GM12875 (cell line): ENCODE data around the gene CDK2.
"Not testable (repeated sequence)": the region's sequence is repeated elsewhere in the genome, so short reads cannot be mapped to it uniquely, and the experiment has no call there.

Experiments used
- H3K4me3 ChIP-seq: one replicate; pipeline ENCODE4 v1.5.1; 2011; ENCODE audit warnings: low read depth, low read length, control low read depth
- TF ChIP-seq, protein P1 (sequence below): IDR thresholded peaks from 2 replicates; pipeline ENCODE4 v1.5.1; 2011; ENCODE audit warnings: low read depth, mild to moderate bottlenecking, control low read depth, inconsistent platforms, low read length, moderate library complexity, borderline replicate concordance; ENCODE audit not compliant: insufficient read depth

CDK2 gene

DNA sequence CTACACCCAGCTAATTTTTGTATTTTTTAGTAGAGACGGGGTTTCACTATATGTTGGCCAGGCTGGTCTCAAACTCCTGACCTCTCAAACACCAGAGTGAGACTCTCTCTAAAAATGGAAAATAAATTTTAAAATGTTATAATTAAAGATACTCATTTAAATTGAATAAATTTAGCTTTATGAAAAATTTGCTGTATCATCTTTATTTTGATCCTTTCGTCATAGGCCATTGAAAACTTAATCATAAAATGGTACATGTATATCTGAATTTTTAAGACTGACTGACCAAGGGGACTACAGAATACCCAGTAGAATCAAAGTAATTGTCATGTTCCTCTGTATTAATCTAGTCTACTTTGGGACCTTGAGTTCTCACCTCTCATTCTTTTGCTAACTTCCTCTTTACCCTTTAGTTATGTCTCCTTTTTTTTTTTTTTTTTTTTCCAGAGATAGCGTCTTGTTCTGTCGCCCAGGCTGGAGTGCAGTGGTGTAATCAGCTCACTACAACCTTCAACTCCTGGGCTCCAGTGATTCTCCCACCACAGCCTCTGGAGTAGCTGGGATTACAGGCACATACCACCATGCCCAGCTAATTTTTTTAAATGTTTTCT lies 16.7 kb downstream of the CDK2 start:
- TF ChIP-seq, protein P1, sequence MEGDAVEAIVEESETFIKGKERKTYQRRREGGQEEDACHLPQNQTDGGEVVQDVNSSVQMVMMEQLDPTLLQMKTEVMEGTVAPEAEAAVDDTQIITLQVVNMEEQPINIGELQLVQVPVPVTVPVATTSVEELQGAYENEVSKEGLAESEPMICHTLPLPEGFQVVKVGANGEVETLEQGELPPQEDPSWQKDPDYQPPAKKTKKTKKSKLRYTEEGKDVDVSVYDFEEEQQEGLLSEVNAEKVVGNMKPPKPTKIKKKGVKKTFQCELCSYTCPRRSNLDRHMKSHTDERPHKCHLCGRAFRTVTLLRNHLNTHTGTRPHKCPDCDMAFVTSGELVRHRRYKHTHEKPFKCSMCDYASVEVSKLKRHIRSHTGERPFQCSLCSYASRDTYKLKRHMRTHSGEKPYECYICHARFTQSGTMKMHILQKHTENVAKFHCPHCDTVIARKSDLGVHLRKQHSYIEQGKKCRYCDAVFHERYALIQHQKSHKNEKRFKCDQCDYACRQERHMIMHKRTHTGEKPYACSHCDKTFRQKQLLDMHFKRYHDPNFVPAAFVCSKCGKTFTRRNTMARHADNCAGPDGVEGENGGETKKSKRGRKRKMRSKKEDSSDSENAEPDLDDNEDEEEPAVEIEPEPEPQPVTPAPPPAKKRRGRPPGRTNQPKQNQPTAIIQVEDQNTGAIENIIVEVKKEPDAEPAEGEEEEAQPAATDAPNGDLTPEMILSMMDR, result no peak
- H3K4me3 ChIP-seq, result no peak overlapping the region

DNA sequence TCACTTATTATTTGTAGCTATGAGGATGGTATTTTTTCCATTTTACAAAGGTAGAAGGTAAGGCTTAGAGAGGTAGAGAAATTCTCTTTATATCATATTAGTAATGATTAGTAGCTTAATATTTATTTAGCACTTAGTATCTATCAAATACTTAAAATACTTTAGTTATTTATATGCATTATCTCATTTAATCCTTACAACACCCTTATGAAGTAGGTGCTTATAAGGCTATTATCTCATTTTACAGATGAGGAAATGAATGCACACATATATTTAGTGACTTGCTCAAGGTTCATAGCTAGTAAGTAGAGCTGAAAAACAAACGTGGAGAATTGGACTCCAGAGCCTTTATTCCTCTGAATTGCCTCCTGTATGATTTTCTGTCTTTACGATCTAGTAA lies 18.2 kb downstream of the CDK2 start:
- H3K4me3 ChIP-seq, result no peak overlapping the region

DNA sequence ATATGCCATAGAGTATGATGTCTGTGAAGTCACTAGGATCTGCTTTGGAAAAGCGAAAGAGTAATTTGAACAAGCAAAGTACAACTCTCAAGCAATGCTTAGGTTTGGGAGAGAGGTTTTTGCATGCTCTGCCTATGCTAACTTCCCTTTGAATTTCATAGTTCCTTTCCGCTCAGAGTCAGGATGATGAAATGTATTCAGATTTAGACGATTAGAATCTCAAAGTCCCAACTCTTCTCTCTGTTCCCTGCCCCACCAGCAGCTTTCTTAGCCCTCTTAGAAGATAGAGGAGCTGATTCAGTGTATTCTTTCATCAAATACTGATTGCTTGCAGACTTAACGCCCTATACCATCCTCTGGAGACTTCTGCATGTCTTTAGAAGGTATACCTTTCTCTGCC lies 18.7 kb downstream of the CDK2 start:
- TF ChIP-seq, protein P1, result no peak
- H3K4me3 ChIP-seq, result no peak overlapping the region

More for the DNA sequence above, 18.2 kb downstream of the CDK2 start:
- TF ChIP-seq, protein P1, result no peak

DNA sequence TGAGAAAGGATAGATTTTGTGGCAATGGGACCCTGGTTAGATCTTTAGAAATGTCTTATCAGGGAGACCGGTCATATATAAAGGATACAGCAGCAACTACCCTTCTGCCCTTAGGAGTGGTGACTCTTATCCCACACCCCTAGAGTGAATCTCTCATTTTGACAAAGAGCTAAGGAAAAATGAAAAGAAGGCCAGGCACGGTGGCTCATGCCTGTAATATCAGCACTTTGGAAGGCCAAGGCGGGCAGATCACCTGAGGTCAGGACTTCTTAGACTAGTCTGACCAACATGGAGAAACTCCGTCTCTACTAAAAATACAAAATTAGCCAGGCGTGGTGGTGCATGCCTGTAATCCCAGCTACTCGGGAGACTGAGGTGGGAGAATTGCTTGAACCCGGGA lies 19.3 kb downstream of the CDK2 start:
- H3K4me3 ChIP-seq, result not testable (repeated sequence)

DNA sequence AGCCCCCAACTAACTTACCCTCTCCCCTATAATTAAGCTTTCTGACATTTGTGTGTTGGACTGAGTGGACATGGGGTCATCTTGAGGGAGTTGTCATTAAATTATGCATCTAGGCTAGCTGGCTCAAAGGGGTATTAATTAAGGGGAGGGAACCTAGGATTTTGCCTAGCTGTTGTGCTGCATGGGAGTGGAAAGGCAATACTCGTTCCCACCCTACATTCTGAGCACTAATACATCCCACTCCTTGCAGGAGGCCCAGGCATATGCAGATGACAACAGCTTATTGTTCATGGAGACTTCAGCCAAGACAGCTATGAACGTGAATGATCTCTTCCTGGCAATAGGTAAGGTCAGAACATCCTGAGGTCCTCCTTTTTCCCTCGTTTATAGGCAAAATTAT lies 24.5 kb downstream of the CDK2 start:
- TF ChIP-seq, protein P1, result no peak
- no peak overlapping the region for H3K4me3 ChIP-seq

DNA sequence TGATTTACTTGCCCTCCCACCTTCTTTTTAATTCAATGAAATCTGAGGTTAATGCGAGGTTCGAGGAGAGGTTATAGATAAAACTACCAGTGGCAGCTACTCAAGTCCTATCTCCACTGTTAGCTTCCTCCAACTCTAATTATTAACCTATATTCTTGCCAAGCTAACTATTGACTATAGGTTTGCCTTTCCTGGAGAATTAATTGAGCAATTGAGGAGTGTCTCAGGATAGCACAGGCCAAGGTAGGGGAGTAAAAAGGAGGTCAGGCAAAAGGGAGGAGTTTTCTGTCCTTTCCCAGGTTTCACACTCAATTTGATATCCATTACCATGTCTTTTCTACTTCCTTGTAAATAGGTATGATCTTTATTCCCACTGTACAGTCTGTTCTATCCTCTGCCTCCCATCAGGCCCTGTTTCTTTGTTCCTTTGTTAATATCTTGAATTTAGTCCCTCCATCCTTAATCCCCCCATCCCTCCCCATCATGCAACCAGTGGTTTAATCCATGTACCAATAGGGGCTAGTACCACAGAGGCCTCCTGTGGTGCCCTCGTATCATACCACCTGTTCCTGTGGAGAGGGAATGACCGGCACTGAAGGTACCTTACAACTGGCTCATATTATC lies 26.7 kb downstream of the CDK2 start:
- H3K4me3 ChIP-seq, result no peak overlapping the region
- TF ChIP-seq, protein P1, result no peak

DNA sequence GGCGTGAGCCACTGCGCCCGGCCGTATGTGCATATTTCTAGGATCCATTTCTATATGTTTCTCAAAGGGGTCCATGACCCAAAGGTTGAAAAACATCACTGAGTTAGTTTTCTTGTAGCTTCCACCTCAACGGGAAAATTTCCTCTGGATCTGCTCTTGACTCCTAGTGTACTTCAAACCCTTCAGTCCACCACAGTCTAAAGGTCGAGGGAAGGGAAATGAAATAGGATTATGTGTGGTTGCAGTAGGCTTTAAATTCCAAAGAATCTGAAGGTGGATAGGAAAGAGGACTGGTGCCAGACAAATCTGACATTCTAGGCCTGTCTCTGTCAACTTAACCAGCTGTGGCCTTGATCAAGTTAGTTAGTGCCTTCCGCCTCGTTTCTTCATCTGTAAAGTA lies 28.7 kb downstream of the CDK2 start:
- H3K4me3 ChIP-seq, result no peak overlapping the region
- TF ChIP-seq, protein P1, result no peak

DNA sequence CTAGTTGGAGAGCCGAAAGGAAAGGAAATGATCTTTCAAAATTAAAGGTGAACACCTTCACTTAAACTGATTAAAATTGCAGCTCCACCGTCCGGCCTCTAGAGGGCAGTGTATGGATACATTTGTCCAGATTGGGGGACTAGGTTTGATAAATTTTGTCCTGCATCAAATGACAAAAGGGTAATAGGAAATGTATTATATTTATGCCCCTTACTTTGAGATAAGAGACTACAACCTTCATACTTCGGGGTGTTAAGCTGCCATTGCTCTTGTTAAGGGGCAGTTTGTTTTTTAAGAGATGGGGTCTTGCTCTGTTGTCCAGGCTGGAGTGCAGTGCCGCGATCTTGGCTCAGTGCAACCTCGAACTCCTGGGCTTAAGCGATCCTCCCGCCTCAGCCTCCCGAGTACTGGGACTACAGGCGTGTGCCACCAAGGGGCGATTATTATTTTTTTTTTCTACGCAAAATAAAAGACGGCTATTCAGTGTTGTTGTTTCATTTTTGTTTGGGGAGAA lies 29.6 kb downstream of the CDK2 start:
- H3K4me3 ChIP-seq, result peak overlapping the region; percentile 83
- TF ChIP-seq, protein P1, result peak; percentile 66
